Forelimb muscle (tissue), 1 donor: ENCODE data around the gene SLC2A4RG. TPM values are rescaled to one million over a fixed set of nuclear protein-coding genes. Genes with fewer than 3 reads are reported as not detected.
"Not testable (repeated sequence)": the region's sequence is repeated elsewhere in the genome, so short reads cannot be mapped to it uniquely, and the experiment has no call there.

Source experiments
- DNase-seq: peaks from one replicate; pipeline ENCODE4 v3.0.0-alpha.2; 2013; ENCODE audit warnings: low read depth
- polyA plus RNA-seq: library from polyadenylated mRNA; unstranded; fragments of 120-200 nt; gene quantifications from one replicate; pipeline ENCODE4 v1.2.1, GENCODE V29; 2013; ENCODE audit not compliant: insufficient read length

The SLC2A4RG gene
- polyA plus RNA-seq, 1 donor = 148 TPM

DNA sequence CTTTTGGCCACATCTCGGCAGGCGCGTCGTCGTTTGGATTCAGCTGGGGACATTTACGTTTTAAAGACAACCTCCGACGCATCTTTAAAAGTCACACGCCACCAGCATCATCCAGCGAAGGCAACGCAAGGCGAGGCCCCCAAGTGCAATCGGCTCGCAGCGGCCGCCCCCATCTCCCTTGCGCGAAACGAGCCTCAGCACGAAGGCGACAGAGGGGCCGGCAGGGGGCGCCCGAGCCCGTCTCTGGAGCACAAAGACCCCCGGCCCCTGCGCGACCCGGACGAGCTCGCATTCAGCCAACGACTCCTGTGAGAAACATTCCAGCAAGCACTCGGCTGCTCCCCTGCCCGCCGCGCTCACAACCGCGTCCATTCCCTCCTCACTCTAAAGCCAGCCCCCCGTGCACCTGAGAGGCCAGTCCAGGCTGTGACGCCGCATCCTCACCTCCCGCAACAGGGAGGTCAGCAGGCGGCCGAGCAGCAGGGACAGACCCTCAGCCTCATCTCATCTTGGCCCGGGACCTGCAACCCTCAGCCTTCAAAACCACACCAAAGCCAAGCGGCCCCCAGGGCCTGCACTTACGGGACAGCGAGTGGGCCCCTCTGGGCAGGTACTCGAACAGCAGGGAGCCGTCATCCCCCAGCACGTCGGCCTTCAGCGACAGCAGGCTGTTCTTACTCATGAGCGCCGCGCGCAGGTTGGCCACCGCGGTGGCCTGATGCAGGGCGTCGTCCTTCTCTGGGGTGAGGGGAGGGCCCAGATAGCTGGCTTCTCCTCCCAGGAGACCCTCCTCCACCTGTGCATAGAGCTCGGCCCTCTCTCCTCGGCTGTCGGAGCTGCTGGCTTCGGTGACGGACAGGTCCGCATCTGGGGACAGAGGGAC is 35.8 kb downstream of the SLC2A4RG start:
- DNase-seq = peak; percentile 9

DNA sequence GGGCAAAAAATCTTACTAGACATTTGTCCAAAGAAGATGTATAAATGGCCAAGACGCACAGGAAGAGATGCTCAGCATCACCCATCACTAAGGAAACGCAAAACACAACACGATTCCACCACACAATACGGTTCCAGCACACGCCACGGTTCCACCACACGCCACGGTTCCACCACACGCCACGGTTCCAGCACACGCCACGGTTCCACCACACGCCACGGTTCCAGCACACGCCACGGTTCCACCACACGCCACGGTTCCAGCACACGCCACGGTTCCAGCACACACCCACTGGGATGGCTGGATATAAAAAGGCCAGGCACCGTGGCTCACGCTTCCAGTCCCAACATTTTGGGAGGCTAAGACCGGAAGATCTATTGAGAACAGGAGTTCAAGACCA is 37.3 kb downstream of the SLC2A4RG start:
- not testable (repeated sequence) for DNase-seq

DNA sequence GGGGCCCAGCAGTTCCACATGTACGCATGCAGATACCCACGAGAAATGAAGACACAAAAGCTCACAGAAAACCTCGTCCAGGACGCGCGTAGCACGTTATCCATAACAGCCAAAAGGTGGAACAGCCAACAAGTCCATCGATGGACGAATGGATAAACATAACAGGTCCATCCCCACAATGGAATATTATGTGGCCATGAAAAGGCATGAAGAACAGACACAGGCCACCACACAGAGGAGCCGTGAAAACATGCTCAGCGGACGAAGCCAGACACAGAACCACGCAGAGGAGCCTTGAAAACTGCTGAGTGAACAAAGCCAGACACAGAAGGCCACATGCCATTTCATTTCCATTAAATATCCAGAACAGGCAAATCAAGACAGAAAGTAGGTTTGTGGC is 38.0 kb downstream of the SLC2A4RG start:
- no peak for DNase-seq

DNA sequence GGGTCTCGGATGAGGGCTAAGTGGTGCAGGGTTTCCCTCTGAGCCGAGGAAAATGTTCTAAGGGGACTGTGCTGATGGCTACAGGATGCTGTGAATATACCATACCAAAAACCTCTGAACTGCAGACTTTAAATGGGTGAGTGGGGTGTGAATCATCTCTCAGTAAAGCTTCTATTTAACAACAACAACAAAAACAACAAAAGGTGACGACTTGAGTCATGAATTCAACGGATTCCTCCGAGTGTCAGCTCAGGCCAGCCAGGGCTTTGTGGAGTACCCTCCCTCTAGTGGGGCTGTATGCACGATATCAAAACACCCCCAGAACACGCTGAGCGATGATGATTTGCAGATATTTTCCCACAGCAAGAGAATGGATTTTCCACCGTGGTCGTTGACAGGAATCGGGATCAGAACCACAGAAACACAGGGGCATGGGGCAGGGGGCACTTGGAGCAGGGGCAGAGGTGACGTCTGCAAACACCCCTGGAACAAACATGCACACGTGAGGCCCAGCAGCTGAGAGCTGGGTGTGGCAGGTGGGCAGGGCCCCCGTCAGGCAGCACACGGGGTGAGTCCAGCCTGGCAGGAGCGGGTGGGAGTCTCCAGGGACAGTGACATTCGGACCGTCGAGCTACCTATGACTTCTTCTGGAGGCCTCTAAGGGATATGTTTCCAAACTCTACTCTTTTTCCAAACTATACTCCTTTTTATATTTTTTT is 38.6 kb downstream of the SLC2A4RG start:
- no peak for DNase-seq

DNA sequence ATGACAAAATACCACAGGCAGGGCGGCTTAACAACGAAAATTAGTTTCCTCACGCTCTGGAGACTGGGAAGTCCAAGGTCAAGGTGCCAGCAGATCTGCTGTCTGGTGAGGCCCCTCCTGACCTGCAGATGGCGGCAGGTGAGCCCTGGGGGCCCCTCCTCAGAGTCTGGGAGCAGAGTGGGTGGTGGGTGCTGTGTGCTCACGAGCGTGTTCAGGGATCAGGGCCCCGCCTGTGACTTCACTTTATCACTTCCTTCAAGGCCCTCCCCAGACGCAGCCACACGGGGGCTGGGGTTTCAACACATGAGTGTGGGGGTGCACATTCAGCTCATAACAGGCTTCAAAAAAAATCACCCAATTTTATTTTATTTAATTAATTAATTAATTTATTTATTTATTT is 39.3 kb downstream of the SLC2A4RG start:
- DNase-seq = no peak

DNA sequence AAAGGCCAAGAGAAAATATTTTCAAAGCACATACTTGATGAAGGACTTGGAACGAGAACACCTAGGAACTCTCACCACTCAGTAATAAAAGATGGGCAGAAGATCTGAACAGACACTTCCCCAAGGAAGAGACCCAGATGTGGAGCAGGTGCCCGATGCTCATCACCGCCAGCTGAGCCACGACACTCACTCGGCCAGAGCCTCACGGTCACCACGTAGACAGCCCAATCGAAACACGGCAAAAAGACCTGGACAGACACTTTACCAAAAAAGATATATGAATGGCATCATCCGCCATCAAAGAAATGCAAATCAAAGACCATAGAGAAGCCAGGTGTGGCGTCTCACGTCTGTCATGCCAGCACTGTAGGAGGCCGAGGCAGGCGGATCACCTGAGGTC is 41.6 kb downstream of the SLC2A4RG start:
- DNase-seq = no peak

DNA sequence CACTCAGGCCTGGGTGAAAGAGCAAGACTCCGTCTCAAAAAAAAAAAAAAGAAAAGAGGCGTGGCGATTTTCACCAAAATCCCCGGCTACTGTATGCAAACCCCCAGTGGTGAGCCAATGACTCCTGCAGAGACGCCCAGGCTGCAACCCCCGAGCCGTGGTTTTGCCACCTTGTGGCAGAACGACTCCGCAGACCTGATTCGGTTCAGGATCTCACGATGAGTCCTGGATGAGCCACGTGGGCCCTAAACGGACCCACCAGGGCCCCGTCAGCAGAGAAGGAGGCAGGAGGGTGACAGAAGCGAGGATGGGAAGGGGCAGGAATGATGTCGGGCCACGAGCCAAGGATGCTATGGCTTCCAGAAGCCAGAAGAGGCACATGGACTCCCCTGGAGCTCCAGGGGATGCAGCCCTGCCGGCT is 42.5 kb downstream of the SLC2A4RG start:
- no peak for DNase-seq

DNA sequence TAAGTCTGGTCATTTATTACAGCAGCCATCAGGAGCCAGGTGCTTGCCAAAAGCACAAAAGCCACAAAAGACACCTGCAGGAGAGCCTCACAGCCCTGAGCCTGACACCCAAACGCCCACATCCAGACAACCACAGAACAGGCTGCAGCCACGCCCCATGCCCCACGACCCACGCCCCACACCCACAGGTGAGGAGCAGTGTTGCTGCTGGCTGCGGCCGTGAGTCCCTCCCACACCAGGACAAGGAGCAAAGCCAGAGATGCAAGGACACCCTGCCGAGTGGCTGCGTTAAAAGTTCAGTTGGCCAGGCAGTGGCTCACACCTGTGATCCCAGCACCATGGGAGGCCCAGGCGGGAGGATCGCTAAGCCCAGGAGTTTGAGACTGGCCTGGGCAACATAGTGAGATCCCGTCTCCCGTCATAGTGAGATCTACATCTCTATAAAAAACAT is 43.0 kb downstream of the SLC2A4RG start:
- DNase-seq = no peak

DNA sequence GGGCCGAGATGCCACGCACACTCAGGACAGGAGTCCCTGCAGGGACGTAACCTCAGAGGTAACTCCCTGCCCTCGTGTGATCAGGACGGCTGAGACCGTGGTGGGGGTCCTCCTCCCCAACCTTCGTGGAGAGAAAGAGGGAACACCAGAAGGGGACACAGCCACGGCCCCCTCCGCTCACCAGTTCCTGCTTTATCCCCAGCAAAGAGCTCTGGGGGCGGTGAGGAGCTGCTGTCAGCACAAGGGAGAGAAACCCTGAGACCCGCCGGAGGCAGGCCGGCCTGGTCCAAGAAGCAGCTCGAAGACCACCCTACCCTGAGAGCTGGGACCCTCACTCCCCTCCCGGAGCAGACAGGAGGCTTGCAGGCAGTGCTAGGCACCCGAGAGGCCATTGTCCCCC is 44.4 kb downstream of the SLC2A4RG start:
- no peak for DNase-seq

DNA sequence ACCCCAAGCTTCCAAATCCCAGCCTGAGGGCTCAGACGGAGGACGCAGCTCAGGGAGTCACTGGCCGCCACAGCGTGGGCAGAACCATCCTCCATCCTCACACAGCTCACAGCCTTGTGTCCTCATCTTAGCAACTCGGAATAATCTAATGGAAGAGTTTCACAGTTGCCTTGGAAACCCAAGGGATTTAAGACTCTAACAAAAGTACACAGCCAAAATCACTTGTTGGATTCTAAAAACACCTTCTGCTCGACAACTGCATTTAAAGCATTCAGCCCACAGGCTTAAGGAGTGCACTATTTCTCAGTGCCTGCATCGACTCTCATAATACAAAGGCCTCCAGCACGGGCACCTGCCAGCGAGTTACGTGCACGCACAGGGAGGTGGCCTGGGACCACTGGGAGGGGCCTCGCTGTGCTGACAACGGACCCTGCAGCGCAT is 46.1 kb downstream of the SLC2A4RG start:
- no peak for DNase-seq

DNA sequence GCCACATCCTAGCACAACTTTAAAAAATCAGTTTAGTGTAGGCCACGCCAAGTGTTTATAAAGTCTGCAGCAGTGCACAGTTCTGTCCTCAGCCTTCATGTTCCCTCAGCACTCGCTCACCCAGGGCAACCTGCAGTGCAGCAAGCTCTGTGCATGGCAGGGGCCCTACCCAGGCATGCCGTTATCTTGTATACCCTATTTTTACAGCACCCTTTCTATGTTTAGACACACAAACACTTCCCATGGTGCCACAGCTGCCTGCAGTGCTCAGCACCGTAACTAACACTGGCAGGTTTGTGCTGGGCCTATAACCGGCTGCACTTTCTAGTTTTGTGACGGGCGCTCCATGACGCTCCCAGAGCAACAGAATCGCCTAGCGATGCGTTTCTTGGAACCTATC is 47.7 kb downstream of the SLC2A4RG start:
- DNase-seq = no peak

DNA sequence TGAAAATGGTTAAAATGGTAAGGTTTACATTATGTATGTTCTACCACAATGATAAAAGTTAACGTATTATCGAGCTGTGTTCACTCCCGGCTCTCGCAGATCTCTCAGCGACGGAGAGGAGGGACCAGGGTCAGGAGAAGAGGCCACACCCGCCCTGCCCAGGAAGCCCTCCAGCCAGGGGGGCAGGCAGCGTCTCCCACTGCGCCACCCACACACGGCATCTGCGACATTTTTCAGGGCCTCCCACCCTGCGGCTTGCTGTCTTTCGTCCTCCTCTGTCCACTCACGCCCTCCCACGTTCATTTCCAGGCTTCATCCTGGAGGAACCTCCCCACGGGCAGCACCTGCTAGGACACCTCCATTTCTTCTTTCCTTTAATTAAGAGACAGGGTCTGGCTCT is 48.2 kb downstream of the SLC2A4RG start:
- no peak for DNase-seq

DNA sequence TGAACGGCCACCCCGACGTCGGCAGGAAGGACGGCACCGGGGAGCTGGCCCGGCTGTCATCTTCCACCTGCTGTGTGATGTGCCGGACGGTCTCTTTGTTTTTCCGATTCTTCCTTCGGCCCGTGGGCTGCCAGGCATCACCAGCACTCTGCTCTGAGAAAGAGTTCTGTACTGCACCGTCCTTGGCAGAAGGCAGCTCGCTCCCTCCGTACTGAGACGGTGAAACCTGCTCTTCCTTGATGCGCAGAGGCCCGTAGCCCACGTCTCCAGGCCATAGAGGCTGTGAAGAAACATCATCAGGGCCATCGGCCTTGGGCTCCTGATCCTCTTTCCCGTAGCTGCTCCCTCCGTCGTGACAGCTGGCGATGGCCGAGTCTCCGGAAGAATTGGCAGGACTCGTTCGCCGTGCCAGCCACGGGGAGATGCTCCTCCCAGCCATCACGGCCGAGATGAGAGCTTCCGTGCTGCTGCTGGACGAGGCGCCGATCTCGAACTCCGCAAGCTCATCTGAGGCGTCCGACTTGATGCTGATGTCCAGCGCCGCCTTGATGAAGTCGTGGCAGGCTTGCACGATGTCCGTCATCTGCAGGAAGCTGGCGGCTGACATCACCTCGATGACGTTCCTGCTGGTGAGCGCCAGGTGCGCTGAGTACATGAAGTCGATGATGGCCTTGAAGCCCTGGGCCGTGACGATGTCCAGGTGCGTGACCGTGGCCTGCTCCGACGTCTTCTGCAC is 50.4 kb downstream of the SLC2A4RG start:
- DNase-seq = no peak

DNA sequence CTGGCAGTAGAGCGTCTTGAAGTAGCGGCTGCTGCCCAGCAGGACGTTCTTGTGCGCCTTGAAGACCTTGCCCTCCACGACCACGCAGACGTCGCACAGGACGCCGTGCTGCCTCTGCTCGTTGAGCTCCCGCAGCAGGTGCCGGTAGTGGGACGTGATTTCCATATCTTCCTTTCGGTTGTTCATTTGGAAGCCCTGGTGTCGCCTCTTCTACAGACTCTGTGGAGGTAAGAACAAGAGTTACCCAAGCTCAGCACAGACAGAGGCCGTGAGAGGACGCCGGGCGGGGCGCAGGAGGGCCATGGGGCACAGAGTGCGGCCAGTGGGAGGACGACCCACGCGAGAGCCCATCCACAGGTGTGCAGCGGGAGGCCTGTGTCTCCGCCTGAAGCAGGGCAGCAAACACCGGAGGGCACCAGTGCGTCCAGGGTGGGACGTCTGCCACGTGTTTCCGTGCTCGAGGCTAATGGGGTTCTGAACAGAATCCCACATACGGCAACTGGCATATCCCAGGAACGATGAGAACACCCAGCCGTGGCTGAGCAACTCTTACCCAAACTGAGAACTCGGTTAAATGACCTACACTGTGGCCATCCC is 51.1 kb downstream of the SLC2A4RG start:
- DNase-seq = no peak

DNA sequence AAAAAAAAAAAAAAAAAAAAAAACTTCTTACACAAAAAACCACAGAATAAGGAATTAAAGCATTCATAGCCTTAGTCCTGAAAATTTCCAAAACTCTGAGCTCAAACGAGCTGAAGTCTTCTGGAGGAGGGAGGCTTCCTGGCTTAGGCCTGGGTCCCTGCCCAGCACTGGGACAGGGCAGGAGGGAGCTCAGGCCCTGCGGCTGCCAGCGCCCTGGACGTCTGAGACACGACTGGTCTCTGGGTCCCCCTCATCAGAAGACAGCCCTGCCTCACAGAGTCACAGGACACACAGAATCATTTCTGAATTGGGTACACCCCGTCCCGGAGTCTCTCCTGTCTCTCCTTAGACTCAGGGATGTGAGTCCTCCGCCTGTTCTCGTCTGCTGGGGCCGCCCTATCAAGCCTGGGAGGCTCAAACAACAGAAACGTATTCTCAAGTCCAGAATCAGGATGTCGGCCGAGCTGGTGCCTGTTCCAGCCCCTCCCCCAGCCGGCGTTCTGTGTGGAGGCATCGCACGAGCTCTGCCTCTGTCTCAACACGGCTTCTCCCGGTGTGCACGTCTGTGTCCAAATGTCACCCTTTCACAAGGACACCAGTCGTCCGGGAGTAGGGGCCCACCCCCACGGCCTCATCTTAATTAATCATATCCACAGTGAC is 52.1 kb downstream of the SLC2A4RG start:
- DNase-seq = no peak

DNA sequence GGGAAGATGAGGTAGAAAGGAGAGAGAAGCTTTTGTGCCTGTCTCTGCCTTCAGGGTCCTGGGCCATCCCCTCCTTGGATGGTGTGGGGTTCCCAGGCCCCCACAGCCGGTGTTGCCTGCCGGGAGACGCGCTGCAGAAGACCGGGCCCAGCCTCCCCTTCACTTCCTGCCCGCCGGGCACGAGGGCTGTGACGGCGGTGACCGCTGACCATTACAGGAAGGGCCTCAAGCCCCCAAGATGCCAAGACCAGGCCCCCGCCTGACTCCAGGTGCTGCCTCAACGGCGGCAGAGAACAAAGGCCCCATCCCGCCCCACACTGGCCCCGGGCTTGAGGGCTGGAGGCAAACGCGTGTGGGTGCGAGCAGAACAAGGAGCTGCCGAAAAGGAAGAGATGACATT is 53.3 kb downstream of the SLC2A4RG start:
- DNase-seq = no peak

Other genes starting within 250 kb of the SLC2A4RG start
- 1,049 TPM for gene EEF1A2, start 240.7 kb upstream of the SLC2A4RG start, polyA plus RNA-seq
- gene PPDPF, start 219.0 kb upstream of the SLC2A4RG start, polyA plus RNA-seq = 254 TPM
- gene PTK6, start 202.4 kb upstream of the SLC2A4RG start, polyA plus RNA-seq = 0.34 TPM
- not detected for gene SRMS, start 192.0 kb upstream of the SLC2A4RG start, polyA plus RNA-seq
- 0.13 TPM for gene FNDC11, start 185.6 kb upstream of the SLC2A4RG start, polyA plus RNA-seq
- gene HELZ2, start 165.5 kb upstream of the SLC2A4RG start, polyA plus RNA-seq = 6.6 TPM
- gene GMEB2, start 112.7 kb upstream of the SLC2A4RG start, polyA plus RNA-seq = 6.8 TPM
- 11.4 TPM for gene STMN3, start 86.4 kb upstream of the SLC2A4RG start, polyA plus RNA-seq
- gene RTEL1, start 81.5 kb upstream of the SLC2A4RG start, polyA plus RNA-seq = 11.0 TPM
- 1.6 TPM for gene TNFRSF6B, start 43.1 kb upstream of the SLC2A4RG start, polyA plus RNA-seq
- gene ARFRP1, start 31.8 kb upstream of the SLC2A4RG start, polyA plus RNA-seq = 25.3 TPM
- gene ZGPAT, start 31.7 kb upstream of the SLC2A4RG start, polyA plus RNA-seq = 12.6 TPM
- 4.6 TPM for gene LIME1, start 3.1 kb upstream of the SLC2A4RG start, polyA plus RNA-seq
- gene ZBTB46, start 91.5 kb downstream of the SLC2A4RG start, polyA plus RNA-seq = 18.1 TPM
- not detected for gene ABHD16B, start 121.7 kb downstream of the SLC2A4RG start, polyA plus RNA-seq
- gene TPD52L2, start 125.5 kb downstream of the SLC2A4RG start, polyA plus RNA-seq = 76.8 TPM
- gene DNAJC5, start 155.3 kb downstream of the SLC2A4RG start, polyA plus RNA-seq = 32.6 TPM
- gene UCKL1, start 216.6 kb downstream of the SLC2A4RG start, polyA plus RNA-seq = 48.5 TPM
- 23.0 TPM for gene ZNF512B, start 230.2 kb downstream of the SLC2A4RG start, polyA plus RNA-seq
- 3.0 TPM for gene SAMD10, start 239.9 kb downstream of the SLC2A4RG start, polyA plus RNA-seq
- 55.3 TPM for gene PRPF6, start 241.4 kb downstream of the SLC2A4RG start, polyA plus RNA-seq